OCI-LY1 (cell line): ENCODE data around the gene CLEC17A.
A peak's percentile ranks its signal among the peaks of the same experiment; 100 is the strongest.
"Not testable (repeated sequence)": the region's sequence is repeated elsewhere in the genome, so short reads cannot be mapped to it uniquely, and the experiment has no call there.

Source experiments
- H2AFZ ChIP-seq: fragments of 200-600 bp; sonication (generic), shearing (Covaris generic); 2 replicates; pipeline ENCODE4 v1.6.0; 2014; ENCODE audit warnings: antibody characterized with exemption, mild to moderate bottlenecking, low read length
- H3F3A ChIP-seq: fragments of 200-600 bp; sonication (generic), shearing (Covaris generic); 2 replicates; pipeline ENCODE4 v1.6.0; 2014; ENCODE audit warnings: mild to moderate bottlenecking, antibody characterized with exemption, low read length, moderate library complexity; ENCODE audit not compliant: insufficient read depth
- H3K27ac ChIP-seq: fragments of 200-600 bp; sonication (generic); 2 replicates; pipeline ENCODE4 v1.5.1; 2014; ENCODE audit warnings: low read length, mixed run types, mild to moderate bottlenecking, low read depth; ENCODE audit not compliant: poor library complexity, severe bottlenecking
- H3K27me3 ChIP-seq: fragments of 200-600 bp; sonication (generic); 2 replicates; pipeline ENCODE4 v1.6.0; 2014; ENCODE audit warnings: antibody characterized with exemption, mild to moderate bottlenecking, low read length, moderate library complexity; ENCODE audit not compliant: insufficient read depth
- H3K36me3 ChIP-seq: fragments of 200-600 bp; sonication (generic); 2 replicates; pipeline ENCODE4 v1.6.1; 2014; ENCODE audit warnings: mild to moderate bottlenecking, antibody characterized with exemption, low read length, moderate library complexity, mixed read lengths; ENCODE audit not compliant: insufficient read depth
- H3K4me1 ChIP-seq: fragments of 200-600 bp; sonication (generic); 2 replicates; pipeline ENCODE4 v1.5.1; 2014; ENCODE audit warnings: mild to moderate bottlenecking, low read length, moderate library complexity; ENCODE audit not compliant: insufficient read depth, severe bottlenecking
- H3K4me2 ChIP-seq: fragments of 200-600 bp; sonication (generic), shearing (Covaris generic); 2 replicates; pipeline ENCODE4 v1.6.1; 2014; ENCODE audit warnings: low read length
- H3K4me3 ChIP-seq: fragments of 200-600 bp; sonication (generic); 2 replicates; pipeline ENCODE4 v1.5.1; 2014; ENCODE audit warnings: low read length, low read depth, mild to moderate bottlenecking, mixed read lengths; ENCODE audit not compliant: poor library complexity, severe bottlenecking
- H3K79me2 ChIP-seq: fragments of 200-600 bp; shearing (Covaris generic); 2 replicates; pipeline ENCODE4 v1.6.1; 2016; ENCODE audit warnings: mixed run types, low read length, mixed read lengths; ENCODE audit not compliant: insufficient read depth
- H3K9ac ChIP-seq: fragments of 200-600 bp; sonication (generic), shearing (Covaris generic); 2 replicates; pipeline ENCODE4 v1.6.1; 2014; ENCODE audit warnings: mild to moderate bottlenecking, low read length, mixed read lengths
- H3K9me2 ChIP-seq: fragments of 200-600 bp; sonication (generic), shearing (Covaris generic); 2 replicates; pipeline ENCODE4 v1.6.1; 2014; ENCODE audit warnings: low read depth, mild to moderate bottlenecking, low read length, mixed read lengths
- H3K9me3 ChIP-seq: fragments of 200-600 bp; shearing (Covaris generic); 2 replicates; pipeline ENCODE4 v1.6.1; 2014; ENCODE audit warnings: low read length, mixed read lengths
- H4K20me1 ChIP-seq: fragments of 200-600 bp; sonication (generic), shearing (Covaris generic); 2 replicates; pipeline ENCODE4 v1.6.0; 2016; ENCODE audit warnings: mild to moderate bottlenecking, low read length; ENCODE audit not compliant: insufficient read depth
- CTCF ChIP-seq: fragments of 200-600 bp; sonication (generic), shearing (Covaris generic); IDR thresholded peaks from 2 replicates; pipeline ENCODE4 v1.5.1; 2017; ENCODE audit warnings: mild to moderate bottlenecking, antibody characterized with exemption, low read length, moderate library complexity, mixed read lengths
- EZH2 ChIP-seq: fragments of 200-600 bp; sonication (generic), shearing (Covaris generic); IDR thresholded peaks from 2 replicates; pipeline ENCODE4 v1.8.0; 2017; ENCODE audit warnings: borderline replicate concordance, mixed run types, mild to moderate bottlenecking, antibody characterized with exemption, low read length, moderate library complexity, mixed read lengths

CLEC17A gene

GRCh38 chr19:14580623-14581237 lies 2.2 kb upstream of the CLEC17A start:
- TF ChIP-seq EZH2 (no peak), CTCF (peak; percentile 30; the same call in 1 of the 2 replicates)
- Histone ChIP-seq H3K36me3 (no peaks in the 10 kb centered on the region; the same call in 1 of the 2 replicates), H3K4me2 (no peak overlapping the region), H3K27ac (peak overlapping the region; percentile 85), H3K9me3 (no peaks in the 10 kb centered on the region), H3K79me2 (peaks cover 8% of the 10 kb centered on the region; the same call in 1 of the 2 replicates), H3K4me3 (no peak overlapping the region), H4K20me1 (no peaks in the 10 kb centered on the region), H3K9ac (no peak overlapping the region), H3K9me2 (no peaks in the 10 kb centered on the region), H2AFZ (no peak overlapping the region; the same call in 1 of the 2 replicates), H3K27me3 (no peaks in the 10 kb centered on the region), H3F3A (no peaks in the 10 kb centered on the region), H3K4me1 (peaks cover 30% of the 10 kb centered on the region)

- not testable (repeated sequence) for H4K20me1 ChIP-seq, H3K27me3 ChIP-seq, H3K9me2 ChIP-seq, H3K79me2 ChIP-seq, H3K36me3 ChIP-seq, H3K9me3 ChIP-seq, H2AFZ ChIP-seq, H3F3A ChIP-seq
- peak overlapping the region; percentile 77 for H3K9ac ChIP-seq
- H3K27ac ChIP-seq, result peak overlapping the region; percentile 57
- peak overlapping the region; percentile 66 for H3K4me3 ChIP-seq
- H3K4me1 ChIP-seq, result peaks cover 16% of the 10 kb centered on the region
- peak overlapping the region; percentile 56 for H3K4me2 ChIP-seq
These were observed 1.5 kb downstream of the CLEC17A start for GRCh38 chr19:14584372-14584771.

GRCh38 chr19:14585187-14585586 lies 2.3 kb downstream of the CLEC17A start:
- H3F3A ChIP-seq, H3K79me2 ChIP-seq, H4K20me1 ChIP-seq, H3K36me3 ChIP-seq, H3K27ac ChIP-seq, H3K9ac ChIP-seq, H3K9me3 ChIP-seq, H3K27me3 ChIP-seq, H2AFZ ChIP-seq, H3K9me2 ChIP-seq: not testable (repeated sequence)
- Histone ChIP-seq H3K4me3 (peak overlapping the region; percentile 66), H3K4me2 (peak overlapping the region; percentile 56; the same call in 1 of the 2 replicates), H3K4me1 (peaks cover 16% of the 10 kb centered on the region)

- H4K20me1 ChIP-seq, H3K4me1 ChIP-seq, H3K79me2 ChIP-seq, H3K9me3 ChIP-seq, H3K36me3 ChIP-seq, H3K4me3 ChIP-seq, H3K4me2 ChIP-seq, H3K9me2 ChIP-seq, H3K9ac ChIP-seq, H3K27ac ChIP-seq, H3F3A ChIP-seq, H3K27me3 ChIP-seq, H2AFZ ChIP-seq: not testable (repeated sequence)
These were observed 6.5 kb downstream of the CLEC17A start for GRCh38 chr19:14589433-14589832.
